Measurements from ENCODE around the gene MUSTN1.

MUSTN1 gene

GRCh38 chr3:52805270-52806039 is 29.4 kb downstream of the MUSTN1 start:
- DNase-seq (ENCODE audit: low read depth, low spot score) = no peak

DNA sequence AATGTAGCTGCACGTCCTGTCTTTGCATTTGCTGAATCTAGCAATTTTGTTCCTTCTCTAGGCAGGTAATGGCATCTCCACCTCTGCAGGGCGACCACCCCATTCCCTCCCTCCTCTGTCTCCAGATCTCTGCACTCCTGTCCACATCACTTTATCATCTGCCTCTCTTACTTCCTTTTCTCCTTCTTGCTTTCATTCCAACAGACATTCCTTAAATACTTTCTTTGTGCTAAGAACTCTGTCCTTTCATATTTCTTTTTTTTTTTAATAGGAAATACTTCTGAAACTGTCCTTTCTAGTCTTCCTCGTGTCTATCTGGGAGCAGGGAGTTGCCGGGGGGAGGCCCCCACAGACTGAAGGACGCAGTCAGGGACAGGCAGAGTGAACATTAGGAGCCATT is 33.0 kb downstream of the MUSTN1 start:
- DNase-seq (ENCODE audit: low read depth, low spot score) = no peak

GRCh38 chr3:52800079-52800478 is 34.7 kb downstream of the MUSTN1 start:
- no peak for DNase-seq (ENCODE audit: low read depth, low spot score)

GRCh38 chr3:52798978-52799476 is 35.8 kb downstream of the MUSTN1 start:
- no peak for DNase-seq (ENCODE audit: low read depth, low spot score)

GRCh38 chr3:52798376-52798977 is 36.3 kb downstream of the MUSTN1 start:
- no peak for DNase-seq (ENCODE audit: low read depth, low spot score)

GRCh38 chr3:52796411-52796810 is 38.4 kb downstream of the MUSTN1 start:
- DNase-seq (ENCODE audit: low read depth, low spot score) = no peak

- no peak for DNase-seq (ENCODE audit: low read depth, low spot score)
Measured at GRCh38 chr3:52795298-52795900, 39.4 kb downstream of the MUSTN1 start.

DNA sequence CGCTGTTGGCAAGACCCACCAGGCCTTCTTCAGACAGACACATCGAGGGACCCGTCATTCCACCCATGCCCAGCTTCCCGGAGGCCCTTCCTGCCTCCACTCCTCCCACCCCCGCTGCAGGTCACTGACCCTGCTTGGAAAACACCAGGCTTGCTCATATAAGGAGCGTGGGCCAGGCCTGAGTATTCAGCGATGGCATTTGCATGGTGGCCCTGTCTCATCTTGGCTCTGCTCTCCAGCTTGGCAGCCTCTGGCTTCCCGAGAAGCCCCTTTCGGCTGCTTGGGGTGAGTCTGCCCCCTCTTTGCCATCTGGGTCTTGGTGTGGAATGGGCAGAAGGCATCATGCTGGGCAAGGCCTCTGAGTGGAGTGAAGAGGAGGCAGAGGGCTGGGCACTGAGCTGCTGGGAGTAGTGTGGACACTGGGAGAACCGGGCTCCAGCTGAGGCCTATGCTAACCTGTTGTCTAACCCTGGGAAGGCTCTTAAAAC is 40.2 kb downstream of the MUSTN1 start, which contains the start of gene ITIH3:
ITIH3 (plus strand) TSS at position 185 of the 488 bp plus-strand sequence; CDS start at position 193, 8 bp downstream.
- DNase-seq (ENCODE audit: low read depth, low spot score) = no peak

- DNase-seq (ENCODE audit: low read depth, low spot score) = no peak
Measured at GRCh38 chr3:52793702-52794611, 40.9 kb downstream of the MUSTN1 start.

- no peak for DNase-seq (ENCODE audit: low read depth, low spot score)
Measured at GRCh38 chr3:52792961-52793695, 41.7 kb downstream of the MUSTN1 start.

DNA sequence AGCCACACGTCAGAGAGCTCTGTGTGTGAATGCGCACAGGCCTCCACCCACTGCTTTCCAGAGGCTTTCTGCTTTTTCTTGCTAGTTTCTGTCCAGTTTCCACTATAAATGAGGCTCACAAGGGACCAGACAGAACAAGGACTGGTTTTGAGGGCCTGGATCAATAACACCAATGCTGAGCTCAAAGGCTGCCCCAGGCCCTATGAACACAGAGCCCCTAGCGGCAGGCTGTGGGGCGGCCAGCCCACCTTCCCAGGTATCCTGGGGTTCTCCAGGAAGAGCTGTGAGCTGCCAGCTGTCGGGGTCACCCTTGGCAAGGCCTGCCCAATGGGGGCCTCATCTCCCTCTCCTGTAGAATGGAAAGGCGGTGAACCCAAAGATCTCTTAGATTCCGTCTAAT is 42.4 kb downstream of the MUSTN1 start:
- no peak for DNase-seq (ENCODE audit: low read depth, low spot score)

GRCh38 chr3:52791928-52792327 is 42.9 kb downstream of the MUSTN1 start:
- DNase-seq (ENCODE audit: low read depth, low spot score) = no peak

GRCh38 chr3:52791366-52791765 is 43.5 kb downstream of the MUSTN1 start:
- DNase-seq (ENCODE audit: low read depth, low spot score) = no peak

DNA sequence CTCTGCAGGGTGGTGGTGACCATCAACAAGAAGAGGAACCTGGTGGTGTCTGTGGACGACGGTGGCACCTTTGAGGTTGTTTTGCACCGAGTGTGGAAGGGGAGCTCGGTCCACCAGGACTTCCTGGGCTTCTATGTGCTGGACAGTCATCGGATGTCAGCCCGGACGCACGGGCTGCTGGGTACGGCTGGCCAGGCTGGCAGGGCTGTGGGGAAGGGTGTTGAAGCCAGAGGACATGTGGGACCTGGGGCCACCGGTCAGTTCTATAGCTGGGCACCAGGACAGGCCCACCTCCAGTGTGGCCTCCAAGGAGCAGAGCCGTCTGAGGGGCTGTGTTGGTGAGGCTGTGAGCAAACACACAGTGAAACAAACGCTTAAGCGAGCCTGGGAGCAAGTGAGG is 44.1 kb downstream of the MUSTN1 start:
- DNase-seq (ENCODE audit: low read depth, low spot score) = no peak

DNA sequence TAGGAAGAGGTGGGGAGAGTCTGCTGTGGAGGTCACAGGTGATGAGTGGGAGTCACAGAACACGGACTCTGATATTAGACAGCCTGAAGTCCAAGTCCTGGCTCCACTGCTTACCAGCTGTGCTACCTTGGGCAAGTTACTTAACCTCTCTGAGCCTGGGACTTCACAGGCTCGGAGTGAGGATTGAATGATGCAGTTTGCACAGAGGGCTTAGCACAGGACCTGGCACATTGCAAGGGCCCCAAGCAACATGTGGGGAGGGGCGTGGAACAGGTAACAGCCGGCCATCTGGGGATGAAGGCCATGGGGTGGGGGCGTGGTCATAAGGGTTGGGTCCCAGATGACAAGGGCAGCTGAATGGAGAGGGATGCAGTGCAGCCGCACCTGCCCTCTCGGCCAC is 44.5 kb downstream of the MUSTN1 start:
- no peak for DNase-seq (ENCODE audit: low read depth, low spot score)

DNA sequence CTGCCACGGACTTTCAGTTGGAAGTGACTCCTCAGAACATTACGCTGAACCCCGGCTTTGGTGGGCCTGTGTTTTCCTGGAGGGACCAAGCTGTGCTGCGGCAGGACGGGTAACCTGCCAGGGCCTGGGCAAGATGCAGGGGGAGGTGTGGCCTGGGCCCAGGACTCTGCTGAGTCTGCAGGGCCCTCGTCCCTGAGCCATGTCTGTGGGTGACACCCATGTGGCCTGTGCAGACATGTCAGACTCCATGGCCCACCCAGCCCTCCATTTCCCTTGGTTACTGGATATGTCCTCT is 45.1 kb downstream of the MUSTN1 start:
- no peak for DNase-seq (ENCODE audit: low read depth, low spot score)

GRCh38 chr3:52788890-52789745 is 45.7 kb downstream of the MUSTN1 start:
- DNase-seq (ENCODE audit: low read depth, low spot score) = no peak

GRCh38 chr3:52787672-52788625 is 46.9 kb downstream of the MUSTN1 start:
- no peak for DNase-seq (ENCODE audit: low read depth, low spot score)

- no peak for DNase-seq (ENCODE audit: low read depth, low spot score)
Measured at GRCh38 chr3:52787246-52787645, 47.6 kb downstream of the MUSTN1 start.

Measured in activated CD4-positive, CD25-positive, alpha-beta regulatory T cell treated with anti-CD3 and anti-CD28 coated beads, Interleukin-2, amount 50 U/mL, for 16 hours (primary cell).